SK-MEL-5 (cell line): ENCODE results near the gene SUCLG2. TPM values are rescaled to one million over a fixed set of nuclear protein-coding genes. Genes with fewer than 3 reads are reported as not detected.

Source experiments
- DNase-seq: peaks from one replicate; pipeline ENCODE4 v3.0.0-alpha.2; 2016; ENCODE audit warnings: low read depth, low spot score
- in situ Hi-C: cut with HindIII; loops from 2 replicates; pipeline ENCODE4 v1.10.0; 2016; ENCODE audit warnings: low sequenced_read_pairs, high pct_unique_total_duplicates, low pct_unique_long_range_greater_than_20kb
- total RNA-seq: library from RNA; depleted of rRNA; stranded (reverse); fragments of >200 nt; shearing (Covaris generic); gene quantifications from 2 replicates; pipeline ENCODE4 v1.2.3, GENCODE V29; 2014

SUCLG2 gene
- total RNA-seq, 1 experiment from 2014 or later: 39.3 TPM

DNA sequence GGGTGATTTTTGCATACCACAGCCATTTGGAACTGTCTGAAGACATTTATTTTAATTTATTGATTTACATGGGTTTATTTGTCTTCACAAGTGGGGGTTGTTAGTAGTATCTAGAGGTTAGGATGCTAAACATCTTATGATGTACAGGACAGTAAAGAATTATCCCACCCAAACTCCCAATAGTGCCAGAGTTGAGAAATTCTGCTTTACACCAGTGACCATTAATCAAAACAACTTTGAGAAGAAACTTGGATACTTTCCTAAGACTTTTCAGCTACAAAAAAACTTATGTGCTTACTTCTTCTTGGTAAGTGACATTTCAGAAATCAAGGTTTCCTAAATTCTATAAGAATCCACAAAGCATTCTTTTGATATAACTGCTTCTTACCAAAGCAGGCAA, 156.7 kb downstream of the SUCLG2 start:
- no peak for DNase-seq
- in situ Hi-C loops: no loop called here

DNA sequence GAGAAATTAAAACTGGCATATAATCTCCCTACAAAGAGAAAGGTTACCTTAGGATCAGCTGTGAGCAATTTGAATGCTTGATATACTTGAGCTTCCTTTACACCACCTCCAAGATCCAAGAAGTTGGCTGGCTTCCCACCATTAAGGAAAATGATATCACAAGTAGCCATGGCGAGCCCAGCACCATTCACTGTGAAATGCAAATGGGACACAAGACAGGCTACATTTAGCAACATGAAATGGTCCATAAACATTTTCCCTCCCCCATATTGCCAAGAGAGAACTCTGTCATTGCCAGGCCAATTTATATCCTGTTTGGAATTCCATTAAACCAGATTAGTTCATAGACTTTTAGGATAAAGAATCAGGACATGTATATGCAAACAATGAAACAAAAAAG, 158.7 kb downstream of the SUCLG2 start:
- DNase-seq: no peak
- in situ Hi-C loops: no loop called here

GRCh38 chr3:67493808-67494207, 160.6 kb downstream of the SUCLG2 start:
- no peak for DNase-seq
- in situ Hi-C loops: no loop called here

- in situ Hi-C loops: no loop called here
Measured at GRCh38 chr3:67490658-67491057, 163.8 kb downstream of the SUCLG2 start.

GRCh38 chr3:67489816-67490215, 164.6 kb downstream of the SUCLG2 start:
- no peak for DNase-seq
- in situ Hi-C loops: no loop called here

More at GRCh38 chr3:67490658-67491057, 163.8 kb downstream of the SUCLG2 start:
- DNase-seq: no peak

- no peak for DNase-seq
- in situ Hi-C loops: no loop called here
Measured at GRCh38 chr3:67487564-67488114, 166.8 kb downstream of the SUCLG2 start.

GRCh38 chr3:67486883-67487282, 167.5 kb downstream of the SUCLG2 start:
- in situ Hi-C loops: no loop called here
- no peak for DNase-seq

GRCh38 chr3:67484085-67484484, 170.3 kb downstream of the SUCLG2 start:
- no peak for DNase-seq
- in situ Hi-C loops: no loop called here

GRCh38 chr3:67481126-67481525, 173.3 kb downstream of the SUCLG2 start:
- in situ Hi-C loops: no loop called here
- no peak for DNase-seq

GRCh38 chr3:67478423-67478822, 176.0 kb downstream of the SUCLG2 start:
- no peak for DNase-seq
- in situ Hi-C loops: no loop called here

- DNase-seq: no peak
- in situ Hi-C loops: no loop called here
Measured at GRCh38 chr3:67474311-67474710, 180.1 kb downstream of the SUCLG2 start.

GRCh38 chr3:67472674-67473201, 181.7 kb downstream of the SUCLG2 start:
- in situ Hi-C loops: no loop called here

GRCh38 chr3:67470207-67470606, 184.2 kb downstream of the SUCLG2 start:
- in situ Hi-C loops: no loop called here
- no peak for DNase-seq

More at GRCh38 chr3:67472674-67473201, 181.7 kb downstream of the SUCLG2 start:
- DNase-seq: no peak

GRCh38 chr3:67468511-67468910, 185.9 kb downstream of the SUCLG2 start:
- in situ Hi-C loops: no loop called here
- no peak for DNase-seq

GRCh38 chr3:67463656-67464055, 190.8 kb downstream of the SUCLG2 start:
- in situ Hi-C loops: no loop called here
- no peak for DNase-seq

- in situ Hi-C loops: no loop called here
Measured at GRCh38 chr3:67462187-67462586, 192.2 kb downstream of the SUCLG2 start.

GRCh38 chr3:67461667-67462142, 192.7 kb downstream of the SUCLG2 start:
- DNase-seq: no peak
- in situ Hi-C loops: no loop called here

More at GRCh38 chr3:67462187-67462586, 192.2 kb downstream of the SUCLG2 start:
- DNase-seq: no peak

DNA sequence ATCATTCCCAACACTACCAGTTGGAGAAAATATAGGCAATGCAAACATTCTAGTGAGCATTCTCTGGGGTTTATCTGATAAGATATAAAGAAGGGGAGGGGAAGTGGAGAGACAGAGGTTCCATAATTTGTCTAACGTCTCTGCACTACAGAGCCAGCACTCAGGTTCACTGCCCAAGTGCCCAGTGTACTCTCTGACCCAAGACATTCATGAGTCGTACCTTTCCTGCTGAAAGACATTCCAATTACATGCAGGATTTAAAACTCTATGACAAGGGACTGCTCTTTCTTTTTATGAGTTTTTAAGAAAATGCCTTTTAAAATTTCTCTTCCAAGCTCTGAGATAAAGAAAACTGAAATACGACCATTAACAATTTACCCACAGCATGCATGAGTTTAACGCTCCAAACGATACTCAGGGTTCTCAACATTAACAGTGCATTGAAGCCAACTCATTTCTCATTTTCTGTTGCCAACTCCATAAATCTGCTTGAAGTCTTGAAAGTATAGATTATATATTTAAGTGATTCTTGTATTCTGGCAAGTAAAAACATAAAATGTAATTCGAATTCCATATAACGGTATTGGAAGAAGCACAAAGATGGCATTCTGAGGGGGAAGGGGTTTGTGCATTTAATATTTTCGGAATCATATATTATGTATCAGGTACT, 193.4 kb downstream of the SUCLG2 start:
- in situ Hi-C loops: no loop called here
- no peak for DNase-seq

- in situ Hi-C loops: no loop called here
- no peak for DNase-seq
Measured at GRCh38 chr3:67459796-67460195, 194.6 kb downstream of the SUCLG2 start.
